ENCODE measurements around the gene UBE2J2. TPM values are rescaled to one million over a fixed set of nuclear protein-coding genes. Genes with fewer than 3 reads are reported as not detected.

Gene UBE2J2
- total and polyA plus RNA-seq, 2 of the 13 experiments (the other 11 are each of a cell fraction or from before 2014, with no cell fraction given), result 25.4 to 29.4 TPM

DNA sequence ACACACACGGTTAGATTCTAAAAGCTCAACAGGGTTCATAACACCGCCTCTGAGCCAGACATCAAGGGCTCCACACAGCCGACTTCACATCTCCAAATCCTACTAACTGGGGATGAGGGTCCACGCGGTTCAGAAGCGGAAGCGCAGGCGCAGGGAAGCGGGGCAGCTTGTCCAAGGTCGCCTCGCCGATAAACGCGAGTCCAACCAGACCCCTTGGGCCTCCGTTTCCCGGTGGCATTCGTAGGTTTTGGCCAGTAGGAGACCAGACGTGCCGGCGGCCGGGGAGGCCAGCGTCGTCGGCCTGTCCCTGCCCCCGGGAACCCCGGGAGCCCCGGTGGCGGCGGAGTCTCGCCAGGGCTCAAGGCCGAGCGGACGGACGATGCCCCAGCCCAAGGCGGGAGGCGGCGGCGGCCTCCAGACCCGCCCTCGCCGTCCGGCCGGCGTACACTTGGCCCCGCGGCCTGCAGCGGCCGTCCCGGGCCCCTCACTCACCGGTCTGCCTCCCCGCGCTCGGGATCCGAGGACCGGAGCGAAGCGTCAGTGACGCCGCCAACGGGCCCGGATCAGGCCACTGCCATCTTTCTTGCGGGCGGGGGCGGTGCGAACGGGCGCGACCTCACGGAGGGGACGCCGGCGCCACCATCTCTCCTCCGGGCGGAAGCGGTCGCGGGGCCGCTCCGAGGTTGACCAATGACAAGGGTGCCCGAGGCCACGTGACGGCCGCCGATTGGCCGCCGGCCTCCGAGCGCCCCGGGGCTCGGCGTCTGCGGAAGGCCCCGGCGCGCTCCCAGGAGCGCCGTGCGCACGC lies 42.0 kb downstream of the UBE2J2 start, which contains the start of gene SDF4 (continued):
- TF ChIP-seq, protein P1, sequence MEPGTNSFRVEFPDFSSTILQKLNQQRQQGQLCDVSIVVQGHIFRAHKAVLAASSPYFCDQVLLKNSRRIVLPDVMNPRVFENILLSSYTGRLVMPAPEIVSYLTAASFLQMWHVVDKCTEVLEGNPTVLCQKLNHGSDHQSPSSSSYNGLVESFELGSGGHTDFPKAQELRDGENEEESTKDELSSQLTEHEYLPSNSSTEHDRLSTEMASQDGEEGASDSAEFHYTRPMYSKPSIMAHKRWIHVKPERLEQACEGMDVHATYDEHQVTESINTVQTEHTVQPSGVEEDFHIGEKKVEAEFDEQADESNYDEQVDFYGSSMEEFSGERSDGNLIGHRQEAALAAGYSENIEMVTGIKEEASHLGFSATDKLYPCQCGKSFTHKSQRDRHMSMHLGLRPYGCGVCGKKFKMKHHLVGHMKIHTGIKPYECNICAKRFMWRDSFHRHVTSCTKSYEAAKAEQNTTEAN (CRISPR knock-in tag; conservative IDR thresholded peaks at IDR 0.05), result 0 out of 2 replicates have a peak, but pooled peaks have one; percentile 62
- TF ChIP-seq CHD2 (IDR thresholded peaks at IDR 0.05; ENCODE audit: low read depth, low read length) (no peak), ZNF713 (CRISPR knock-in tag; IDR thresholded peaks at IDR 0.05) (no peak), SMARCE1 (IDR thresholded peaks at IDR 0.05; ENCODE audit: borderline replicate concordance) (no peak), ZNF431 (CRISPR knock-in tag; IDR thresholded peaks at IDR 0.05; ENCODE audit: borderline replicate concordance, low read depth) (peak; percentile 88), HNRNPUL1 (IDR thresholded peaks at IDR 0.05; ENCODE audit: low read depth, low read length) (no peak; the same call in 1 of the 2 replicates), ZNF20 (CRISPR knock-in tag; IDR thresholded peaks at IDR 0.05) (no peak), GATAD1 (CRISPR knock-in tag; IDR thresholded peaks at IDR 0.05) (peak; percentile 76), HMG20B (CRISPR knock-in tag; conservative IDR thresholded peaks at IDR 0.05) (no peak), ARNT (IDR thresholded peaks at IDR 0.05) (no peak), RCOR2 (CRISPR knock-in tag; IDR thresholded peaks at IDR 0.05) (no peak), ZNF768 (CRISPR knock-in tag; IDR thresholded peaks at IDR 0.05) (0 out of 2 replicates have a peak, but pooled peaks have one; percentile 64), MAFK (conservative IDR thresholded peaks at IDR 0.05 in 1 of 2, IDR thresholded peaks at IDR 0.05 in 1 of 2; ENCODE audit: low read length in 2 of 2) (no peak), HHEX (CRISPR knock-in tag; IDR thresholded peaks at IDR 0.05) (no peak), TSC22D2 (CRISPR knock-in tag; IDR thresholded peaks at IDR 0.05; ENCODE audit: borderline replicate concordance) (peak; percentile 40; the same call in 1 of the 2 replicates)
- TF ChIP-seq, protein P2, sequence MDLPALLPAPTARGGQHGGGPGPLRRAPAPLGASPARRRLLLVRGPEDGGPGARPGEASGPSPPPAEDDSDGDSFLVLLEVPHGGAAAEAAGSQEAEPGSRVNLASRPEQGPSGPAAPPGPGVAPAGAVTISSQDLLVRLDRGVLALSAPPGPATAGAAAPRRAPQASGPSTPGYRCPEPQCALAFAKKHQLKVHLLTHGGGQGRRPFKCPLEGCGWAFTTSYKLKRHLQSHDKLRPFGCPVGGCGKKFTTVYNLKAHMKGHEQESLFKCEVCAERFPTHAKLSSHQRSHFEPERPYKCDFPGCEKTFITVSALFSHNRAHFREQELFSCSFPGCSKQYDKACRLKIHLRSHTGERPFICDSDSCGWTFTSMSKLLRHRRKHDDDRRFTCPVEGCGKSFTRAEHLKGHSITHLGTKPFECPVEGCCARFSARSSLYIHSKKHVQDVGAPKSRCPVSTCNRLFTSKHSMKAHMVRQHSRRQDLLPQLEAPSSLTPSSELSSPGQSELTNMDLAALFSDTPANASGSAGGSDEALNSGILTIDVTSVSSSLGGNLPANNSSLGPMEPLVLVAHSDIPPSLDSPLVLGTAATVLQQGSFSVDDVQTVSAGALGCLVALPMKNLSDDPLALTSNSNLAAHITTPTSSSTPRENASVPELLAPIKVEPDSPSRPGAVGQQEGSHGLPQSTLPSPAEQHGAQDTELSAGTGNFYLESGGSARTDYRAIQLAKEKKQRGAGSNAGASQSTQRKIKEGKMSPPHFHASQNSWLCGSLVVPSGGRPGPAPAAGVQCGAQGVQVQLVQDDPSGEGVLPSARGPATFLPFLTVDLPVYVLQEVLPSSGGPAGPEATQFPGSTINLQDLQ (CRISPR knock-in tag; IDR thresholded peaks at IDR 0.05), result no peak
- TF ChIP-seq, protein P3, sequence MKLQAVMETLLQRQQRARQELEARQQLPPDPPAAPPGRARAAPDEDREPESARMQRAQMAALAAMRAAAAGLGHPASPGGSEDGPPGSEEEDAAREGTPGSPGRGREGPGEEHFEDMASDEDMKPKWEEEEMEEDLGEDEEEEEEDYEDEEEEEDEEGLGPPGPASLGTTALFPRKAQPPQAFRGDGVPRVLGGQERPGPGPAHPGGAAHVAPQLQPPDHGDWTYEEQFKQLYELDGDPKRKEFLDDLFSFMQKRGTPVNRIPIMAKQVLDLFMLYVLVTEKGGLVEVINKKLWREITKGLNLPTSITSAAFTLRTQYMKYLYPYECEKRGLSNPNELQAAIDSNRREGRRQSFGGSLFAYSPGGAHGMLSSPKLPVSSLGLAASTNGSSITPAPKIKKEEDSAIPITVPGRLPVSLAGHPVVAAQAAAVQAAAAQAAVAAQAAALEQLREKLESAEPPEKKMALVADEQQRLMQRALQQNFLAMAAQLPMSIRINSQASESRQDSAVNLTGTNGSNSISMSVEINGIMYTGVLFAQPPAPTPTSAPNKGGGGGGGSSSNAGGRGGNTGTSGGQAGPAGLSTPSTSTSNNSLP (IDR thresholded peaks at IDR 0.05; ENCODE audit: low read depth, low read length), result no peak
- TF ChIP-seq, protein P4, sequence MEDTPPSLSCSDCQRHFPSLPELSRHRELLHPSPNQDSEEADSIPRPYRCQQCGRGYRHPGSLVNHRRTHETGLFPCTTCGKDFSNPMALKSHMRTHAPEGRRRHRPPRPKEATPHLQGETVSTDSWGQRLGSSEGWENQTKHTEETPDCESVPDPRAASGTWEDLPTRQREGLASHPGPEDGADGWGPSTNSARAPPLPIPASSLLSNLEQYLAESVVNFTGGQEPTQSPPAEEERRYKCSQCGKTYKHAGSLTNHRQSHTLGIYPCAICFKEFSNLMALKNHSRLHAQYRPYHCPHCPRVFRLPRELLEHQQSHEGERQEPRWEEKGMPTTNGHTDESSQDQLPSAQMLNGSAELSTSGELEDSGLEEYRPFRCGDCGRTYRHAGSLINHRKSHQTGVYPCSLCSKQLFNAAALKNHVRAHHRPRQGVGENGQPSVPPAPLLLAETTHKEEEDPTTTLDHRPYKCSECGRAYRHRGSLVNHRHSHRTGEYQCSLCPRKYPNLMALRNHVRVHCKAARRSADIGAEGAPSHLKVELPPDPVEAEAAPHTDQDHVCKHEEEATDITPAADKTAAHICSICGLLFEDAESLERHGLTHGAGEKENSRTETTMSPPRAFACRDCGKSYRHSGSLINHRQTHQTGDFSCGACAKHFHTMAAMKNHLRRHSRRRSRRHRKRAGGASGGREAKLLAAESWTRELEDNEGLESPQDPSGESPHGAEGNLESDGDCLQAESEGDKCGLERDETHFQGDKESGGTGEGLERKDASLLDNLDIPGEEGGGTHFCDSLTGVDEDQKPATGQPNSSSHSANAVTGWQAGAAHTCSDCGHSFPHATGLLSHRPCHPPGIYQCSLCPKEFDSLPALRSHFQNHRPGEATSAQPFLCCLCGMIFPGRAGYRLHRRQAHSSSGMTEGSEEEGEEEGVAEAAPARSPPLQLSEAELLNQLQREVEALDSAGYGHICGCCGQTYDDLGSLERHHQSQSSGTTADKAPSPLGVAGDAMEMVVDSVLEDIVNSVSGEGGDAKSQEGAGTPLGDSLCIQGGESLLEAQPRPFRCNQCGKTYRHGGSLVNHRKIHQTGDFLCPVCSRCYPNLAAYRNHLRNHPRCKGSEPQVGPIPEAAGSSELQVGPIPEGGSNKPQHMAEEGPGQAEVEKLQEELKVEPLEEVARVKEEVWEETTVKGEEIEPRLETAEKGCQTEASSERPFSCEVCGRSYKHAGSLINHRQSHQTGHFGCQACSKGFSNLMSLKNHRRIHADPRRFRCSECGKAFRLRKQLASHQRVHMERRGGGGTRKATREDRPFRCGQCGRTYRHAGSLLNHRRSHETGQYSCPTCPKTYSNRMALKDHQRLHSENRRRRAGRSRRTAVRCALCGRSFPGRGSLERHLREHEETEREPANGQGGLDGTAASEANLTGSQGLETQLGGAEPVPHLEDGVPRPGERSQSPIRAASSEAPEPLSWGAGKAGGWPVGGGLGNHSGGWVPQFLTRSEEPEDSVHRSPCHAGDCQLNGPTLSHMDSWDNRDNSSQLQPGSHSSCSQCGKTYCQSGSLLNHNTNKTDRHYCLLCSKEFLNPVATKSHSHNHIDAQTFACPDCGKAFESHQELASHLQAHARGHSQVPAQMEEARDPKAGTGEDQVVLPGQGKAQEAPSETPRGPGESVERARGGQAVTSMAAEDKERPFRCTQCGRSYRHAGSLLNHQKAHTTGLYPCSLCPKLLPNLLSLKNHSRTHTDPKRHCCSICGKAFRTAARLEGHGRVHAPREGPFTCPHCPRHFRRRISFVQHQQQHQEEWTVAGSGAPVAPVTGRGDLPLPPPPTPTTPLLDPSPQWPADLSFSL (CRISPR knock-in tag; IDR thresholded peaks at IDR 0.05), result no peak

All from HepG2 (cell line).